Activated CD8-positive, alpha-beta T cell treated with anti-CD3 and anti-CD28 coated beads, Interleukin-2, amount 10 ng/mL, durations not matched to agents 7 days and 5 days (primary cell): Measurements from ENCODE around the gene SNX9. TPM values are rescaled to one million over a fixed set of nuclear protein-coding genes. Genes with fewer than 3 reads are reported as not detected.

ENCODE experiments used
- ATAC-seq: fragments of 150-1000 bp; cut with Tn5 transposase; one replicate; pipeline ENCODE4 v1.10.0; 2021; ENCODE audit warnings: moderate library complexity
- CTCF ChIA-PET: fragments of 350-600 bp; sonication (Branson Sonifier 250); formaldehyde crosslinking; loops from one replicate; lab custom pipeline; 2021; ENCODE audit warnings: antibody characterized with exemption; lab: Charles Lee
- POLR2A ChIA-PET: fragments of 350-600 bp; sonication (Branson Sonifier 250); formaldehyde crosslinking; loops from one replicate; lab custom pipeline; 2021; ENCODE audit warnings: antibody characterized with exemption; lab: Charles Lee
- DNase-seq: peaks from one replicate; pipeline ENCODE4 v3.0.0-alpha.2; 2020
- H3K27ac Mint-ChIP-seq: one replicate; pipeline ENCODE4 v1.8.0; 2021; ENCODE audit warnings: mild to moderate bottlenecking, mixed read lengths
- H3K27me3 Mint-ChIP-seq: one replicate; pipeline ENCODE4 v1.8.0; 2021; ENCODE audit warnings: low read depth, mixed read lengths
- H3K36me3 Mint-ChIP-seq: one replicate; pipeline ENCODE4 v1.8.0; 2021; ENCODE audit warnings: low read depth, mixed read lengths
- H3K4me1 Mint-ChIP-seq: one replicate; pipeline ENCODE4 v1.8.0; 2021; ENCODE audit warnings: low read depth, mixed read lengths
- H3K4me3 Mint-ChIP-seq: one replicate; pipeline ENCODE4 v1.8.0; 2021; ENCODE audit warnings: mild to moderate bottlenecking, mixed read lengths
- H3K9me3 Mint-ChIP-seq: one replicate; pipeline ENCODE4 v1.8.0; 2022; ENCODE audit warnings: mixed read lengths; ENCODE audit not compliant: insufficient read depth
- total RNA-seq, 2 experiments: library from RNA; stranded (reverse); gene quantifications; one replicate each; pipeline ENCODE4 v1.2.3, GENCODE V29; 2021

The SNX9 gene
- total RNA-seq, 2 experiments from 2014 or later: 9.1 to 9.2 TPM

GRCh38 chr6:157978021-157978783 is 155.2 kb downstream of the SNX9 start:
- Mint-ChIP-seq H3K27ac (peak overlapping the region; percentile 6), H3K4me1 (peaks cover 50% of the 10 kb centered on the region), H3K9me3 (no peaks in the 10 kb centered on the region), H3K36me3 (peaks cover 2% of the 10 kb centered on the region), H3K27me3 (peaks cover 15% of the 10 kb centered on the region), H3K4me3 (no peak overlapping the region)
- DNase-seq: no peak
- ChIA-PET CTCF (interaction anchor here (1.0 kb wide), 1 partner anchor 14 kb away, joined by 3 read pairs; no protein-coding TSS in a partner anchor), POLR2A (interaction anchor here (0.6 kb wide), 1 partner anchor 1043 kb away, joined by 3 read pairs; no protein-coding TSS in a partner anchor)
- no peak for ATAC-seq

DNA sequence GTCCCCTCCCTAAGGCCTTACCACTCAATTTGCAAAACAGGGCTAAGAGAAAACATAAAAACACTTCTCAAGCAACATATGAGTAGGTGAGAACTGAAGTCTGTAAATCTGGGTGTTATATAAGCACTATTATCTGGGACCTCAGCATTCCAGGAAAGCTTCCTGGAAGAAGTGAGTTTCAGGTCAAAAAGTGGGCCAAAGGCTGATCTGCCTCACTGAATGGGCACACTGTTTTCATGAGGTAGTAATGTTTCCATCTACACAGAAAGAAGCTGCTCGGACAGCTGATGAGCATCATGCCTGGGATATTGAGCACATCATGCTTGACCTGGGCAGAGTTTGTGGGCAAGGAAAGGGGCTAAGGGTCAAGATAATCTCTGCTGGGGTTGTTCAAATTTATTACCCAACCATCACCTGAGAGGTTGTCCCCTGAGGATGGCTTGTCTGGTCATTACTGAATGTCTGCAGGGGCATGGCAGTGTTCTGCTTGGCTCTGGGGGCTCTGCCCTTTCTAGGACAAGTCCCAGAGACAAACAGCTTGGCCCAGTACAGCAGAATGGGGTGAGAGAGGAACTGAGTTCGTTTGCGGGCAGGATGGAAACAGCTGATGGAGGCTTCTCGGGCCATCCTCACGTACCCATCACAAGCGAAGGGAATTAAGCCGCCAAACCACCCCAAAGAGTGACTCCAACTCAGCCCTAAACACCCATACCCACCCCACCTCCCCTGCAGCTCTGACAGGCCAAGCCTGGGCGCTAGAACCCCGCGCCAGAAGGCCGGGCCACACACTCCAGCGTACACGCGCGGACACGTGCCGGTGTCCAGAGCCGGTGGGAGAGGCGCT is 157.5 kb downstream of the SNX9 start:
- no peak for ATAC-seq
- Mint-ChIP-seq H3K4me3 (peak overlapping the region; percentile 95), H3K27ac (peak overlapping the region; percentile 80), H3K27me3 (peaks cover 13% of the 10 kb centered on the region), H3K36me3 (peaks cover 3% of the 10 kb centered on the region), H3K4me1 (peaks cover 71% of the 10 kb centered on the region), H3K9me3 (no peaks in the 10 kb centered on the region)
- peak; percentile 31 for DNase-seq
- CTCF ChIA-PET: interaction anchor here (0.7 to 1.5 kb wide), 3 partner anchors 46 to 135 kb away, joined by 3 to 6 read pairs (median 4); no protein-coding TSS in a partner anchor
- POLR2A ChIA-PET: no interaction called here

- ChIA-PET POLR2A (interaction anchor here (1.2 kb wide), 1 partner anchor 65 kb away, joined by 4 read pairs; no protein-coding TSS in a partner anchor), CTCF (no interaction called here)
- peak overlapping the region; percentile 80 for H3K27ac Mint-ChIP-seq
- peak overlapping the region; percentile 95 for H3K4me3 Mint-ChIP-seq
- peaks cover 3% of the 10 kb centered on the region for H3K36me3 Mint-ChIP-seq
- H3K4me1 Mint-ChIP-seq: peaks cover 76% of the 10 kb centered on the region
- H3K27me3 Mint-ChIP-seq: peaks cover 13% of the 10 kb centered on the region
- ATAC-seq (no peak), DNase-seq (no peak)
- H3K9me3 Mint-ChIP-seq: no peaks in the 10 kb centered on the region
Observed at GRCh38 chr6:157981132-157981394, 158.0 kb downstream of the SNX9 start.

- Mint-ChIP-seq H3K4me3 (peak within 1 kb of the TSS; percentile 95), H3K36me3 (peaks cover 3% of the 10 kb centered on the region)
Observed at GRCh38 chr6:157981395-157982101, 158.5 kb downstream of the SNX9 start, which contains the start of gene SYNJ2. Gene SYNJ2 (plus strand): TSS chr6:157981863. CDS start chr6:157981962, 99 bp downstream.

DNA sequence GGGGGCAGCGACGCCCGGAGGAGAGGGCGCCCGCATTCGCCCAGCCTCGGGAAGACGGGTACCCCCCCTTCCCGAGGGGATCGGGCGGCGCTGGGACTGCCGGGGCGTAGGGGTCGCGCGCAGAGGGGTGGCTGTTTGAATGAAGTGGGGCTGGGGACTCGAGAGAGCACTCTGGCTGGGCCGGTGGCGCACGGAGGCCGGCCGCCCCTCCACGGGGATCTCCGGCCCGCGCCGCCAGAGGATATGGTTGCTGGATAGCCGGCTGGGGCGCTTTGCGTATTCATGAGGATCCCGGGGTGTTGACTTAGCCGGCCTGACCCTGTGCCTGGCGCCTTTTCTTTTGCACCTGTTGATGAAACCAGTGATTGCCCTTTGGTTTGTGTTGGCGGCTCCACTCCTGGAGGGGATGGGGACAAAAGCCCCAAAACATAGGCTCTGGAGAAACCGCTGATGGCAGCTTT is 159.1 kb downstream of the SNX9 start:
- ATAC-seq: peak; percentile 9
- Mint-ChIP-seq H3K27me3 (peaks cover 12% of the 10 kb centered on the region), H3K9me3 (no peaks in the 10 kb centered on the region), H3K4me3 (peak overlapping the region; percentile 95), H3K36me3 (peaks cover 3% of the 10 kb centered on the region), H3K27ac (peak overlapping the region; percentile 86), H3K4me1 (peaks cover 78% of the 10 kb centered on the region)
- ChIA-PET CTCF (interaction anchor here (0.6 to 3.7 kb wide), 7 partner anchors 8 to 146 kb away, joined by 3 to 40 read pairs (median 3); no protein-coding TSS in a partner anchor), POLR2A (interaction anchor here (1.2 to 2.1 kb wide), 2 partner anchors 44 to 64 kb away, joined by 4 to 11 read pairs; no protein-coding TSS in a partner anchor)
- DNase-seq: peak; percentile 47

More at GRCh38 chr6:157981395-157982101, 158.5 kb downstream of the SNX9 start, which contains the start of gene SYNJ2:
- ATAC-seq (peak; percentile 94), DNase-seq (peak; percentile 91)
- peaks cover 78% of the 10 kb centered on the region for H3K4me1 Mint-ChIP-seq
- H3K27ac Mint-ChIP-seq: peak within 1 kb of the TSS; percentile 86
- H3K27me3 Mint-ChIP-seq: peaks cover 13% of the 10 kb centered on the region
- ChIA-PET POLR2A (interaction anchor here (1.2 to 2.1 kb wide), 2 partner anchors 45 to 65 kb away, joined by 4 to 11 read pairs; no protein-coding TSS in a partner anchor), CTCF (interaction anchor here (0.6 to 3.7 kb wide), 7 partner anchors 9 to 147 kb away, joined by 3 to 40 read pairs (median 3); no protein-coding TSS in a partner anchor)
- no peaks in the 10 kb centered on the region for H3K9me3 Mint-ChIP-seq

- H3K27me3 Mint-ChIP-seq: peaks cover 6% of the 10 kb centered on the region
- H3K4me1 Mint-ChIP-seq: peaks cover 73% of the 10 kb centered on the region
- ChIA-PET CTCF (interaction anchor here (0.8 to 3.7 kb wide), 8 partner anchors 8 to 145 kb away, joined by 3 to 40 read pairs (median 6); no protein-coding TSS in a partner anchor), POLR2A (interaction anchor here (2.1 kb wide), 1 partner anchor 44 kb away, joined by 11 read pairs; no protein-coding TSS in a partner anchor)
- no peak for ATAC-seq
- H3K9me3 Mint-ChIP-seq: no peaks in the 10 kb centered on the region
- no peak for DNase-seq
- H3K36me3 Mint-ChIP-seq: peaks cover 3% of the 10 kb centered on the region
- peak overlapping the region; percentile 86 for H3K27ac Mint-ChIP-seq
- H3K4me3 Mint-ChIP-seq: peak overlapping the region; percentile 95
Observed at GRCh38 chr6:157982563-157983405, 159.7 kb downstream of the SNX9 start.

GRCh38 chr6:157983406-157984119 is 160.5 kb downstream of the SNX9 start:
- H3K36me3 Mint-ChIP-seq: peaks cover 3% of the 10 kb centered on the region
- H3K27ac Mint-ChIP-seq: peak overlapping the region; percentile 86
- no peaks in the 10 kb centered on the region for H3K27me3 Mint-ChIP-seq
- ChIA-PET POLR2A (interaction anchor here (0.9 to 2.1 kb wide), 3 partner anchors 12 to 65 kb away, joined by 3 to 11 read pairs (median 6); no protein-coding TSS in a partner anchor), CTCF (interaction anchor here (0.7 to 3.7 kb wide), 8 partner anchors 7 to 100 kb away, joined by 3 to 40 read pairs (median 6); no protein-coding TSS in a partner anchor)
- ATAC-seq: no peak
- peak overlapping the region; percentile 95 for H3K4me3 Mint-ChIP-seq
- DNase-seq: no peak
- H3K4me1 Mint-ChIP-seq: peaks cover 74% of the 10 kb centered on the region
- no peaks in the 10 kb centered on the region for H3K9me3 Mint-ChIP-seq

DNA sequence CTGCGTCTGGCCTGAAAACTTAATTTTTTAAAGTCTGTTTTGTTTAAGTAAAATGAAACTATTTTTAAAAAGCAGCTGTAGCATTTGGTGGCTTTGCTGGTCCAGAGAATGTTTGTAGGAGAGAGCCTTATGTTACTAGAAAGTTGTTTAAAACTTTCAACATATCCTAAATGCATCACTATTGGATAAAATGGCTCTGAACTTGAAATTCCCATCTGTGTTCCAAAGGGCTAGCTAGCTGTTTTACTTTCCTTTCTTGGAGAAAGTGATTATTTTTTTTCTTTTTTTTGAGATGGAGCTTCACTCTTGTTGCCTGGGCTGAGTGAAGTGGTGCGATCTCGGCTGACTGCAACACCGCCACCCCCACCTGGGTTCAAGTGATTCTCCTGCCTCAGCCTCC is 161.1 kb downstream of the SNX9 start:
- ChIA-PET POLR2A (interaction anchor here (0.6 to 2.1 kb wide), 3 partner anchors 12 to 78 kb away, joined by 3 to 6 read pairs (median 3); no protein-coding TSS in a partner anchor), CTCF (interaction anchor here (0.7 to 3.7 kb wide), 7 partner anchors 10 to 344 kb away, joined by 3 to 40 read pairs (median 4); no protein-coding TSS in a partner anchor)
- Mint-ChIP-seq H3K36me3 (peaks cover 5% of the 10 kb centered on the region), H3K27ac (no peak overlapping the region), H3K4me1 (peaks cover 74% of the 10 kb centered on the region), H3K9me3 (no peaks in the 10 kb centered on the region), H3K4me3 (peak overlapping the region; percentile 51), H3K27me3 (no peaks in the 10 kb centered on the region)
- ATAC-seq: no peak
- no peak for DNase-seq

GRCh38 chr6:157984686-157985225 is 161.7 kb downstream of the SNX9 start:
- POLR2A ChIA-PET: interaction anchor here (0.6 to 2.1 kb wide), 3 partner anchors 11 to 77 kb away, joined by 3 to 6 read pairs (median 3); no protein-coding TSS in a partner anchor
- Mint-ChIP-seq H3K4me3 (peak overlapping the region; percentile 51), H3K27ac (peak overlapping the region; percentile 49), H3K4me1 (peaks cover 73% of the 10 kb centered on the region), H3K36me3 (peaks cover 5% of the 10 kb centered on the region), H3K27me3 (no peaks in the 10 kb centered on the region), H3K9me3 (no peaks in the 10 kb centered on the region)
- CTCF ChIA-PET: interaction anchor here (0.7 to 3.7 kb wide), 7 partner anchors 9 to 344 kb away, joined by 3 to 40 read pairs (median 4); no protein-coding TSS in a partner anchor
- DNase-seq: no peak
- no peak for ATAC-seq
